Umbilical cord (tissue), 2 donors: ENCODE measurements around the gene MYO9A. TPM values are rescaled to one million over a fixed set of nuclear protein-coding genes. Genes with fewer than 3 reads are reported as not detected.
"Not testable (repeated sequence)": the region's sequence is repeated elsewhere in the genome, so short reads cannot be mapped to it uniquely, and the experiment has no call there.

Source experiments
- DNase-seq: peaks from one replicate; pipeline ENCODE4 v3.0.0-alpha.2; 2015; ENCODE audit warnings: low spot score
- total RNA-seq: library from RNA; depleted of rRNA; stranded (reverse); fragments of >200 nt; gene quantifications from one replicate; pipeline ENCODE4 v1.2.3, GENCODE V29; 2014; ENCODE audit warnings: low replicate concordance; ENCODE audit not compliant: insufficient read depth

Gene MYO9A
- total RNA-seq, 1 donor from 2014 or later, result 88.4 TPM

GRCh38 chr15:72136170-72137051, 18.5 kb upstream of the MYO9A start:
- DNase-seq, result no peak

DNA sequence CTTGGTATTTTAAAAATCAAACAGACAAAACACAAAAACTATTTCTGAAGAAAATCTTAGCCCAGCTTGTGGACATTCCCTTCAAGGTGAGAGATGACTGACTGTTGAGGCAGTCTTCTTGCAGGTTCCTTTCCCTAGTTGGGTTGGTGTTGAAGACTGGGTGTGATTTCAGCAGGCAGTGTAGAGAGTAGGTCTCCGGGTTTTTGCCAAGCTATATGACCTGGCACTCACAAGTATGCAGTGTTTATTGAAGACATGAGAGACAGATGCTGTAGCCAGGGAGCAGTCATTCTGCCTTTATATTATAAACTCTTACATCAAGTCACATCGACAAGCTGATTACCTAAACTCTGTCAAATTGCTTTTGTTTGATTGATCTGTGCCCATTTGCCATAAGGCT, 17.8 kb upstream of the MYO9A start:
- DNase-seq, result no peak

- no peak for DNase-seq
Observed at GRCh38 chr15:72133211-72133610, 15.3 kb upstream of the MYO9A start.

DNA sequence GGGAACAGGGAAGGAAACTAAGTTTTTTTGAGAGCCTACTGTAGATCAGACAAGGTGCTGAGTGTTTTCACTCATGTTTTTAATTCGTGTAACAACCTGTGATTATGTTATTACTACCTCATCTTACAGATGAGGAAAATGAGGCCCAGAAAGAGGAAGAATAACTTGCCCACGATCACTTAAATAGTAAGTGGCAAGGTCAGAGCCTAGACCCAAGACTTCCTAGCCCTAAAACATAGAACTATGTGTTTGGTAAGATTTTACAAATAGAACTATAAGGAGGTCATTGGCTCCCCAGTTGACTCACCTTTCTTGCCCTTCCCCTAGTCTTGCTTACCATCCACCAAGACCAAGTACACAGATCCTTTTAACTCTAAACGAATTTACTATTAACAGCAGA, 14.0 kb upstream of the MYO9A start:
- DNase-seq, result no peak

DNA sequence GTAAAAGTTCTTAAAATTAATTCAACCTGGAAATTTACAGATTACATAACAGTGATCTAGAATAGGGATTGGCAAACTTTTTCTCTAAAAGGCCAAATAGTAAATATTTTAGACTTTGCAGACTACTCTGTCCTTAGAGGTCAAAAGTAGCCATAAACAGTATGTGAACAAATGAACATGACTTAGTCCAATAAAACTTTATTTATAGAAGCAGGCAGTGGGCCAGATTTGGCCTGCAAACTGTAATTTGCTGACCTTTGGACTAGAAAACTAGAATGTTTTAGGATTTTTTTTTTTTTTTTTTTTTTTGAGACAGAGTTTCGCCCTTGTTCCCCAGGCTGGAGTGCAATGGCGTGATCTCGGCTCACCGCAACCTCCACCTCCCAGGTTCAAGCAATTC, 12.3 kb upstream of the MYO9A start:
- no peak for DNase-seq

DNA sequence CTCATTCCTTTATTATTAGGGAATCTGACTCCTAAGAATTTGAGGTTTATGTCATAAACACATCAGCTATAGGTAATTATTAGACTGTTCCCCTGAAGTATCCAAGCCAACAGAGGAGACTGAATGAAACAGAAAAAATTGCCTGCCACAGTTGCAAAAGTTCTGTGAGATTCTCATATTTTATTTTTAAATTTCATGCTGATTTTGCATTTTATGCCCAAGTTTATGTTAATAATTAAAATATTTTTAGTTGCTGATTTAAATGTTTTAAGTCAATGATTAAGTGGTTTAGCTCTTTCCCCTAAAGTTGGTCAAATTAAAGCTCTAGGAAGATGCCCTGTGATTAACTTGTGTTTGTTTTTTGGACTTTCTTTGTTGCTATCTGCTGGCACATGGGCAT, 10.4 kb upstream of the MYO9A start:
- DNase-seq, result no peak

- DNase-seq, result no peak
Observed at GRCh38 chr15:72127724-72128322, 9.9 kb upstream of the MYO9A start.

GRCh38 chr15:72124218-72124617, 6.3 kb upstream of the MYO9A start:
- DNase-seq, result no peak

DNA sequence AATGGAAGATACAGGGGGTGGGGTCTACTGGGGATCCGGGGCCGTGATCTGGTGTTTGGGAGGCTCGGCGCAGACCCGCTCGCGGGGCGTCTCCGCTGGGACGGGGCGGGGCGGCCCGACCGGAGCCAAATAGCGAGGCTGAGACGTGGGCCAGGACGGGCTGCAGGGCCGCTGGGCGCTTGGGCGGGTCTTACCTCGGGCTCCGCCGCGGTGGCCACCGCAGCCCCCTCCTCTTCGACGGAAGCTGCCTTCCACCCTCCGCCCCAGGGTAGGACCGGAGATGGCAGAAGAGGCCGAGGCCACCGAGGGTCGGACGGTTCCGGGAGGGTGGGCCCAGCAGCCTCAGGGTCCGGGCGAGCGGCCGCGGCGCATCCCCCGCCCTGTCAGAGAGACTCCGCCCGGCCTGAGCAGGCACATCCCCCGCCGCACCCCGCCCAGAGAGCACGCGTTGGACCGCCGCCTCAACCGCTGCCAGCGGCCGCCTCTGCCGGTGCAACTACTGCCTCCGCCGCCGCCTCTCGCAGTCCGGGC, 399 bp downstream of the MYO9A start:
- DNase-seq, result peak; percentile 88

DNA sequence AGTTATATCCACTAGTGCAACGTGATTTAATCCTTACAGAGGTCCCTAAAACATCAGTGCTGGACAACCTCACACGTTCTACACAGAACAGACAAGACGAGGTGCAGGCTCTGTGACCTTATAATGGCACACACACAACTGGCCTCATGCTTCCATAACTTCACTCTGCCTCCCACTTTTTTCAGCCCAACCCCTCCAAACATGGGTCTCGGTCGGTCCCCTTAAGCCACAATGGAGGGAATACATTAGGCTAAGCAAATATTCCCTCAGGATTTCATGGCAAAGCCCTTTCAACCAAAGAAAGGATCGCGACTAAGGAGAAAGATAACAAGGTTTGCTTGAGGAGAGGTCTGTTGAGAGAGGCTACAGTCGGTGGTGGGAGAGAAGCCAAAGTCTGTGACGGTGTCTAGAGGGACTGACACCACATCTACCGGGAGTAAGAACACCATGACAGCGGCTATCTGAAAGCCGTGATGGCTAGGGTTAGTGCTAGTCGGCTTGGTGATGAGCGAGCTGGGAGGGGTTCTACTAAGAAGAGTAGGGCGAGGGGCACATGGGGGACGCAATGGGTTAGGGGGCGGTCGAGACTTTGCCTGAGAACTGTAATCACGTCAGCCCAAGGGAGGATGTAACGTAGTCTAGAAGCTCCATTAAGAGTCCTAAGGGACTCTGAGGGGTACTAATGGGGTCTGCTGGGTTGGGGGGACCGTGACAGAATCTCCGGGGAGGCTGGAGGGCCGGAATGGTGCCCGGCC, 1.0 kb downstream of the MYO9A start:
- peak; percentile 61 for DNase-seq

GRCh38 chr15:72113347-72114031, 4.5 kb downstream of the MYO9A start:
- DNase-seq, result no peak

DNA sequence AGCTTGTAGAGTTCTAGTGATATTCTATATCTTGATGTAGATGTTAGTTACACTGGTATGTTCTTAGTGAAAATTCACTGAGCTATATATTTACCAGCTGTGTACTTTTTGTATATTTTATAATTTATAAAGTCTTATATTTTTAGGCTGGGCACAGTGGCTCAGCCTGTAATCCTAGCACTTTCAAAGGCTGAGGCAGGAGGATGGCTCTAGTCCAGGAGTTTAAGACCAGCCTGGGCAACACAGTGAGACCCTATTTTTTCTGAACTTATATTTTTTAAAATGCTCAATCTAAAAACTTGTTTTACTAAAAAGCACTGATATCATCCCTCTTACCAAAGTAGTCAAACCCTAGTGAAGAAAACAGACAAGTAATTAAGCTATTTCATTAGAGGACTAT, 5.1 kb downstream of the MYO9A start:
- DNase-seq, result no peak

GRCh38 chr15:72112116-72112515, 5.8 kb downstream of the MYO9A start:
- DNase-seq, result no peak

DNA sequence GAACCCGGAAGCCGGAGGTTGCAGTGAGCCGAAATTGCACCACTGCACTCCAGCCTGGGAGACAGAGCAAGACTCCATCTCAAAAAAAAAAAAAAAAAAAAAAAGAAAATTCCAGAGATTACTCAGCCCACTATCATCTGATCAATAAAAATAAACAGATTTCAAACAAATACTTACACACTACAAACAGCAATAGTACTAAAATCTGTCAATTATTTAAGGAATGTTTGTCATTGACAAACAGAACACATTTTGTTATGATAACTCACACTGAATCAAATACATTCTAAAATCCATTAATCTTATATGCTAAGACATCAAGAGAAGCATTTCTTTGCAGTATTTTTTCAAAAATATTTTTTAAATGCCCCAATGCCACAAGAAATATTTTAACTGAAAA, 7.6 kb downstream of the MYO9A start:
- DNase-seq, result no peak

DNA sequence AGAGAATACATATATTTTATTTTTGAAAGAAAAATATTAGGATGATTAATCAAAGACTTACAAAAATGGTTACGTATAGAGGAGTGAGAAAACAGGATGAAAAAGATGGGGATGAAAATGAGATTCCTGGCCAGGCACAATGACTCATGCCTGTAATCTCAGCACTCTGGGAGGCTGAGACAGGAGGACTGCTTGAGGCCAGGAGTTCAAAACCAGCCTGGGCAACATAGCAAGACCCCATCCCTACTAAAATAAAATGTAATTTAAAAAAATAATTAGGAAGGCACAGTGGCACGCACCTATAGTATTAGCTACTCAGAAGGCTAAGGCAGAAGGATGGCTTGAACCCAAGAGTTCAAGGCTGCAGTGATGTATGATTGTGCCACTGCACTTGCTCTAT, 11.9 kb downstream of the MYO9A start:
- no peak for DNase-seq

- no peak for DNase-seq
Observed at GRCh38 chr15:72105111-72105510, 12.8 kb downstream of the MYO9A start.

DNA sequence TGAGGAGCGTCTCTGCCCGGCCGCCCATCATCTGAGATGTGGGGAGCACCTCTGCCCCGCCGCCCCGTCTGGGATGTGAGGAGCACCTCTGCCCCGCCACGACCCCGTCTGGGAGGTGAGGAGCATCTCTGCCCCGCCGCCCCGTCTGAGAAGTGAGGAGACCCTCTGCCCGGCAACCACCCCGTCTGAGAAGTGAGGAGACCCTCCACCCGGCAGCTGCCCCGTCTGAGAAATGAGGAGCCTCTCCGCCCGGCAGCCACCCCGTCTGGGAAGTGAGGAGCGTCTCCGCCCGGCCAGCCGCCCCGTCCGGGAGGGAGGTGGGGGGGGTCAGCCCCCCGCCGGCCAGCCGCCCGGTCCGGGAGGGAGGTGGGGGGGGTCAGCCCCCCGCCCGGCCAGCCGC, 17.4 kb downstream of the MYO9A start:
- DNase-seq, result not testable (repeated sequence)

- no peak for DNase-seq
Observed at GRCh38 chr15:72099155-72099554, 18.8 kb downstream of the MYO9A start.

- DNase-seq, result no peak
Observed at GRCh38 chr15:72098040-72098439, 19.9 kb downstream of the MYO9A start.

- no peak for DNase-seq
Observed at GRCh38 chr15:72096796-72097195, 21.2 kb downstream of the MYO9A start.

DNA sequence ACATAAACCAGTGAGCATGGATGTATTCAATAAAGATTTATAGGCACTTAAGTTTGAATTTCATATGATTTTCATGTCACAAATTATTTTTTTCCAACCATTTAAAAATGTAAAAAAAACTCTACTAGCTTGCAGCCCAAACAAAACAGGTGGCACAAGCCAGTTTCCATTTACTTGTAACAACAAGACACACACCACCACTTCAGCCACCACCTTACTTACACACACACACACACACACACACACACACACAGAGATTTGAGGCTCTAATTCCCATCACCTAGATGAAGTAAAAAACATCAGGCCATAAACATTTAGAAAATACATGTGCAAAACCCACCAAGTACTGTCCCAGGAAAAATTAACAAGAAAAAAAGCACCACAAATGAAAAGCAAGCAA, 25.3 kb downstream of the MYO9A start:
- no peak for DNase-seq

GRCh38 chr15:72092006-72092405, 25.9 kb downstream of the MYO9A start:
- DNase-seq, result peak; percentile 17
